ENCODE data around the gene CSRP3.

Gene CSRP3

DNA sequence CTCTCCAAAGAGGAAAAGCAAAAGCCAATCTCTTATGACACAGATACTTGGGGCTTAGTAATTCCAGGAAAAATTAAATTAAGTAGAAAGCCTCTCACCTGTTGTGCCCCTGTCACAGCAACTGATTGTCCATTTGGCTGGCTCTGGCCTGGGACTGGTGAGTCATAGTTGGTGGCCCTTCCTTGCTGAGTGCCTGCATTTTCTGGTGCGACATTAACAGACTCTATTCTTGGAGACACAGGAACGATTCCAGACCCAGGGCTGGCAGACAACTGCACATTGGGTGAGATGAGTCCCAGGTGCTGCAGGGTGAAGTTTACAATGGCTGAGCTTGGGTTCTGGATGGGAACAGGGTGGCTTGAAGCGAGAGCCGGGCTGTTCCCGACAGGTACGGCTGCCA, 23.3 kb upstream of the CSRP3 start:
- DNase-seq: no peak

DNA sequence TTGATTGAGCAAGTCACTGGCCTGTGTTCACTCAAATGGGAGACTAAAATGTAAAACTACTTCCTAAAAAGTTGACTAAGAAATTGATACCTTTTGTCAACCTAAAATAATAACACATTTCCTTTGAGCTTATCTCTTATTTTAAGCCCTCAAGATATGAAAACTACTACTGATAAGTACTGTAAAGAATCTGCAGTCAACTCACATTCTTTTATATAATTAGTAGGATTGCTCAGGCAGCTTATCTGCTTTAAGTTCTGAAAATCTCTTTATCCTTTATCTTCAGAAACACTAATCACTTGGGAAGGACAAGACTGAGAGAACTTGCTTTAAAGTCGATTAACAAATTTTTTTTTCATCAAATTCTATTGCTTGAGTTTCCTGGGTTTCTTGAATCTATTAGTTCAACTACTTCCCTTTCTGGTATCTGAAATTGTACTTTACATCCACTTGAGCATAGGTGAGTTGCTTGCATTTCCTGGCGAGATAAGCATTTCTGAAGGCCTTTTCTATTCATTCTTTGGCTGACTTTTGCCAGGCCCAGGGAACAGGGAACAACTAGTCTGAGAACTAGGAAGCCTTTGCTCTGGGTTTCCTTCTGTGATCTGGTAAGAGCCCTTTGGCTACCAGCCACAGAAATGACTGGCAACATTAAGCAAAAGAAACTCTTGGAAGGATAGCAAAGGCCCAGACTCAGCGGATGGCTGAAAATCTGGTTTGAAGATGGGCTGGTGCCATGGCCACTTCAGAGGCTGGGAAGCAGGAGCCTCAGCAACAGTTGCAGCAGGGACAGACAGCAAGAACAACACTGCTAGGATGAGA, 19.3 kb upstream of the CSRP3 start:
- no peak for DNase-seq

DNA sequence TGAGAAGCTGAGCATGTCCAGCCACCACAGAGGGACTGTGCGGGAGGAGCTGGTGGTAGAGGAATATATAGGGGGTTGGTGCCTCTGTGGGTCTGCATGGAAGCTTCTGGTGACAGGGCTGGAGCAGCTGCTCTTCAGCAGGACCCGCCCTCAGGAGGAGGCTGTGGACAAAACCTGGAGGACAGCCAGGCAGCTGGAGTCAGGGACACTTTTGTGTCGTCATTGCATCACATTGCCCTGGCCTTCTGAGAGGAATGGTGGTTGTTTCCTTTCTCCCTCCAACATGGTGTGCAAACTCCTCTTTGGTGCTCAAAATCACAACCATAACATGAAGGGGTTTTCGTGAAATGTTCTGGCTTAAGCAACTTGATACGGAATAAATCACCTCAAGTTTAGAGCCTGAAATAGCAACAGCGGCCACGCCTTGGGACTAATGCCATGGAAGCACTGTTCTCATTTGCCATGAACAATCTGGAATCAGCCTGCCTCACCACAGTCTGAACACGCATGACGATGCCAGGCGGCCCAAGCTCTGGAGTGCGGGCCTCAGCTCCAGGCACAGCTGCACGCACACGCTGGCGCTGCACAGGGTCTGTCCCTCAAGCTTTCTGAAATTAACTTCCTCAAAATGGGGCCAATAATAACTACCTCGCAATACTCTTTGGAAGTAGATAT, 17.1 kb upstream of the CSRP3 start:
- peak; percentile 79 for DNase-seq

DNA sequence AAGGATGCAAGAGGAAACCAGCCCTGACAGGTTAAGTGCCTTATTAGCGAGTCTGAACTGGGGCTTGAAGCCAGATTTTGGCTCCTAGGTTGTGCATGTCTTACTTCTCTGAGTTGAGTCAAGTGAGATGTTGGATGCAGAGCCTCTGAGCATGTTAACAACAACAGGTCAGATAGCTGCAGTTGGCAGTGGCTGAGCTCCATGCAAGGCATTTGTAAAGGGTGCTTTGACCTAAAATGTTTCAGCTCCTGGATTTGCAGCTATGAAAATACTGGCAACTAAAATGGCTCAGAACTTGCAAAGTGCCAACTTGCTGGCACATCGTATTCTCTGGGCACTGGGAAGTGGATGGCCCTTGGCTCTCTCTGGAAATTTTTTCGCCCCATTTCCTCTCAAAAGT, 16.4 kb upstream of the CSRP3 start:
- no peak for DNase-seq

DNA sequence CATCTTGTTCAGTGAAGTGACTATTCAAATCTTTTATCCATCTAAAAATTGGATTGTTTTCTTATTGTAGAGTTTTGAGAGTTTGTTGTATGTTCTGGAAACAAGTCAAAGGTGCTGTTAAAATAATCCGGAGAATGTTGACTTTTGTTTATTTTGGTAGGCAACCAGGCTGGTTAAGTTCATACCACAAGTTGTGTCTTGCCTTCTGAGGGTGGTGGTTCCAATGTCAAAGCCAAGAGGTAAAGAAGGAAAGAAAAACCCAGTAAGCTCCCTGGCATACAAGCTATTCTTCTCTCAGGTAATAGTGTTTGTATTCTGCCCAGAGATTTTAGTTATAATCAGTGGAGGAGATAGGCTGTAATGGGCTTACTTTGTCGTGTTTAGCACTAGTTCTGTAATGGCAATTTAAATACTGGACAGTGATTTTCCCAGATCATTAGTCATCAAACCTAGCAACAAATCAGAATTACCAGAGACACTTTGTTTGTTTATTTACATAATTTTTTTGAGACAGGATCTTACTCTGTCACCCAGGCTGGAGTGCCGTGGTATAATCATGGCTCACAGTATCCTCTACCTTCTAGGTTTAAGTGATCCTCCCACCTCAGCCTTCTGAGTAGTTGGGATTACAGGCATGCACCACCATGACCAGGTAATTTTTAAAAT, 15.1 kb upstream of the CSRP3 start:
- no peak for DNase-seq

DNA sequence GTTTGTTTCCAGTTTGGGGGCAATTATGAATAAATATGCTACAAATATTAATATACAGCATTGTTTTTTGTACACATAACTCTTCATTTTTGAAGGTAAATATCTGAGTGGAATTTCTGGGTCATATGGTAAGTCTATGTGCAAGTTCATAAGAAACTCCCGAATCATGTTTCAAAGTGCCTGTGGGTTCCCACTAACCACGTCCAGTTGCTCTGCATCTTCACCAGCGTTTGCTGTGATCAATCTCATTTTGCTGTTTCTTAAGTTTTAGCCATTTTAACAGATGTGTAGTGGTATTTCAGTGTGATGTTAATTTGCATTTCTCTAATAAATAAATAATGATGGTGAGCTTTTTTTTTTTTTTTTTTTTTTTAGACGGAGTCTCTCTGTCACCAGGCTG, 14.2 kb upstream of the CSRP3 start:
- DNase-seq: no peak

DNA sequence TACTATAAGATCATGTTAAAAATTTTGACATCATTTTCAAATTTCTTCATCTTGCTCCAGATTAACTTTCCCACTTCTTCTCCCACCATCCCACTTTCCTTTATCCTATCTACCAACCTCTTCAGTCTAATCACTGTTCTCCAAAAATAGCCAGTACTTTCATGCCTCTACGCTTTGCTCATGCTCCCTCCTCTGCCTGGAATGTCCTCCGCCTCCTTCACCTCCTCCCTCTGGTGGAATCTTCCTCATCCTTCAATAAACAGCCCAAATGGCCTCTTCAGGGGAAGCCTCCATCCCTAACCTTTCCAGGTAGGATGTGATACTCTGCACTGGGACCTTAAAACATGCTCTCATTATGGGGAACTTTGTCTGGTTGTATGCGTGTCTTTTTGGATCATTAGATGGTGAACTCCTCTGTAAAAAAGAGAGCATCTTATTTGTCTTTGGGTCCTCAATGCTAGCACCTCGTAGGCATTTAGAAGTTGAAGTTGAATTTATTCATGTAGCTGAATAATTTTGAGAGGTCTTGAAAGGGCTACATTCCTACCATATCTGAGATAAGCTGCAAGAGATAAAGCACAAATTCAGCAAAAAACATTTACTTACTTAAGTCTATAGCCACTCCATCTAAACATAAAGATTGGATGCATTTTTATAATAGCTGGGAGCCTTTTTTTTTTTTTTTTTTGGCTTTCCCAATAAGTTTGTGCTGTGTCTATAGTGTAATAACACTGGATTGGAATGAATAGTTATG, 8.0 kb upstream of the CSRP3 start:
- no peak for DNase-seq

DNA sequence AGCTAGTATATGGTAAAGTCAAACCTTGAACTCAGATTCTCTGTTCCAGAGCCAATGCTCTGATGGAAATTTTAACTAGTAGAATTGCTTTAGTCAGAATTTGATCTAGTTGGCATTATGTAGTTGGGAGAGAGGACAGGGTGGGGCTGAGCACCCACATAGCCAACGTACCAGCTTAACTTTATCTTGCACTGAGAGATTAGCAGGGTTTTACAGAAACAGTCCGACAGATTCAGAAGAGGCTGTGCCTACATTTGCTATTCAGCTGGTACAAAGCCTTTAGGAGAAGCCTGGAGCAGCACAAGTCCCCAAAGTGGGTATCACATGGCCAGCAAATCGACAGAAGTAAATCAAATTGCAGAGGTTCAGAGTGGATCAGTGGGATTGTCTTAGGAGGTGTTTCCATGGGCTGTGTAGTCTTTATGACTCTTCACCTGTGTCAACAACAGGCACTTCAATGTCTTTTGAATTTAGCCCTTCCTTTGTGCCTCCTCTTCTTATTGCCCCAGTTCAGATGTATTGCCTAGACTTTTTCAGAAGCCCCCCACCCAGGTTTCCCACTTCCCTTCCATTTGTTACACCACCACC, 7.3 kb upstream of the CSRP3 start:
- DNase-seq: no peak

DNA sequence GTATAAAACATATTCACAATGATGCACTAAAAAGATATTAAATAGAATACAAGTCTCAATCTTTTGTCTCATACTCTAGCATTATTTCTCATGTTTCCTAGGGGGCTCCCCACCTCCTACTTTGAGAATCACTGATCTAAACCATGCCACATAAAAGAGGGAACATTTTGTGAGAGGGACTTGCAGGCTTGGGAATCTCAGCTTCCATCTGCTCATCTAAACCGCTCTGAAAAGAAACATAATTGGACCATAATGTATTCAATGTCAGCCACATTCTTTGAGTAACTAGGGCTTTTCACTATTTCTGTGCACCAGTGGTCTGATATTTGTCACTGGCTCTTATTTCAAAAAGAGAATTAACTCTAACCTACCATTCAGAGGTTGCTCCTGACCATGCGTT, 6.4 kb upstream of the CSRP3 start:
- DNase-seq: no peak

DNA sequence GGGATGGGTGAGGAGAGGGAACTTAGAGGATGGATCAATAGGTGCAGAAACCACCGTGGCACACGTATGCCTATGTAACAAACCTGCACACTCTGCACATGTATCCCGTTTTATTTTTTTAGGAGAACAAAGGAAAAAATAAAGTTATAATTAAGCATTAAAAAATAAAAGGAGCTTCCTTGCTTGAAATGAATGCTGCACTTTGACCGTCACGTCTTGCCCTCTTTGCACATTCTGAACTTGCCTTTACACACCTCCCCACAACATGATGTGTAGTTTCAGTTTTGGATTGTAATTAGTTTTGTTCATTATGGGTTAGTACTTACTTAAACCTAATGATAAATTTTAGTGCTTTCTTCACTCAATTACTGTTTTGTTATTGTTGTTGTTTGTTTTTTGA, 3.1 kb upstream of the CSRP3 start:
- no peak for DNase-seq

DNA sequence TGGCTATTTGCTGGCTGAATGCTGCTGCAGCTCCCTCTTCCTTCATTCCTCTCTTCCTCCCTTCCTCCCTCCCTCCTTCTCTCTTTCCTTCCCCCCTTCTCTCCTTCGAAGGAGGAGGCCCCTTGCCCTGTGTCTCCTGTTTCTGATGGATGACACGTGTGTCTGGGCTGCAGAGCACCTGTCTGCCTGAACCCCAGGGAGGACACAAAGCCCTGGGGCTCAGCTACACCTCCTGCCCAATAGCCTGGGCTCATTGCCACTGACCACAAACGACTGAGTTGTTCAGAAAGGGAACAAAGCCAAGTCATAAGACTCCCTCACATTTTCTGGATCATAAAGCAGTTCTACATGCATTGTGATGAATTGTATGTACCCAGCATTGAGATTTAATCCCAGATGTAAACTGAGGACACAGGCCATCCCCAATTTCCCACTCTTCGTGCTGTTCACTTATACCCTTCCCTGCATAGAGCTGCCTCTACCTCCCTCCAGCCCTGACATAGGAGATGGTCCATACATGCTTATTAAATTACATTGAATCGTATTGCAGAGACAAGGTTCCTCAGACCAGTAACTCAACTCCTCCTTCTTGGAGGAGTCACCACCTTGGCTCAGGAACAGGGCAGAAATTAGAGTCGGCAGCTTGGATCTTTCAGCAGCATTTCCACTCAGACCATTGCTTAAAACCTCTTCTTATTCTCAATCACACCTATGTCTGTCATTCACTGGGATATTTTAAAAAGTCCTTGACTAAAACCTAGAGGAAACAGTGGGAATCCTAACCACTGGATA, 1.2 kb downstream of the CSRP3 start:
- DNase-seq: peak; percentile 43

DNA sequence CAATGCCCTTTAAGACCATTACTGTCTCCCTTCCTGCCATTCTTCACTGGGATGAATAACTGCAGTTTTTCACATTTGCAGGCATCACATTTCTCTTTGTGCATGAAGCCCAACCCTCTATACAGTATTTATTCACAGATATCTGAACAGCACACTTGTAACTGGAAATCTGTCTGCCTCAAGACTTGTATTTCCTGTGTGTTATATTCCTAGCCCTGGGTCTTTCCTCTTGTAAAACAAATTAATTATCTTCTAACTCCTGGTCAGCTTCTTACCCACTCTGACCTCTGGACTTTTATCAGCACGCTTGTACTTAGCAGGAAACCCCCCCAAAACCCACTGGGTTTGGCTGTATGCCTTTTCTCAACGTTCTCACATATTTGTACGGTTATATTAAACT, 2.0 kb downstream of the CSRP3 start:
- no peak for DNase-seq

DNA sequence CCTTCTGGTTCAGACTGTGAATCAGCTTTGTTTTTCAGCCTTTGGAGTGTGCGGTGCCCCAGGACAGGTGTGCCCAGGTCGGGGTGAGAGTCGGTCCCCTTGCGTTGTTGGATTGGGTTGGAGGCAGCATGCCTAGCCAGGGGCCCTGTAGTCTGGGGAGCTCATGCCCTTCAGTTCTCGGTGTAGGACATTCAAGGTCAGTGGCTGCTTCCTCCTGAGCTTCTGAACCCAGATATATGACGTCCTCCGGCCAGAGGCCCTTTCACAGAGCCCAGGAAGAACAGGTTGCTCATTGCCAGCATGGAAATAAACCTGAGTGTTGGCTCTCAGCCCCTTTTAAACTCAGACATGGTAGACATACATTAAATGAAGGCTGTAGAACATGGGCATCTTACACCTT, 2.7 kb downstream of the CSRP3 start:
- DNase-seq: no peak

DNA sequence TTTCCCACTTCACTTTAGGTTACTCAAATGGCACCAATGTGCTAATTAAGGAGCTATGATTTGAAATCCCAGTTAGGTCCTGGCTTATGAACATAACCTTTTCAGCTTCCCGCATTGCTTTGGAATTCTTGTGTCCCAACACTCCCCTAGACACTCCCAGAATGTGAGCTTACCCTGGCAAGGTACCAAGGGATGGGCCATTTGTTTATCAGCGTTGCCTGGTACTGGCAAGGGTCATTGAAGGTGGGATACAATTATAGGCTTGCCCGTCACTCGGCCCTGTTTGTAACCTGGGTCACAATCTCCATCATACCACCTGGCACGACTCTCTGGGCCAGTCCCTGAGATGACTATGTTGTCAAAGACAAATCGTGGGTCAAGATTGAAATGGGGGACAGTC, 5.4 kb downstream of the CSRP3 start:
- DNase-seq: peak; percentile 38

DNA sequence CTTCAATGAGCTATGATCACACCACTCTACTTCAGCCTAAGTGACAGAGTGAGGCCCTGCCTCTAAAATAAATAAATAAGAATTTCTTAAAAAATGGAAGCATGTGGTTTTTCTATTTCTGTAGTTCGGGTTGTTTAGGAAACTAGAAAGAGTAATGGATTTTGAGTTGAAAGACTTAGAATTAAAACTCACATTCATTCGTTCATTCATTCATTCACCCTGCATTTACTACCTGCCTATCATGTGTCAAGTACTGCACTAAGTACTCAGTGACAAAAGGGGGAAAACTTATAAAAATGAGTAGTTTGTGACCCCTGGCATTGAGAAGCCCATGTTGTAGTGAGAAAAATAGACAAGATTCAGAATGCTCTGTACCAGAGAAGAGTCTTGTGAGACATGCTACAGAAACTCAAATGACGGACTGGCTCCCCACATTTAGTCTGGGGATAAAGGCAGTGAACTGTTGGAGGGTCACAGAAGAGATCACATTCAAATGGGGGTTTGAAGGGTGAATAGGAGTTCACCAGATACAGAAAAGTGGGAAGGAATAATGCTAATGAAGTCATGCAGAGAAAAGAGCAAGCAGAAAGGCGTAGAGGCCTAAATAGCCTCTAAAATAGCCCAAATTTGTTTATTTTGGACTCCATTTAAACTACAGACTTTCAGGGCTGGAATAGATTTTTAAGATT, 7.0 kb downstream of the CSRP3 start:
- DNase-seq: no peak

DNA sequence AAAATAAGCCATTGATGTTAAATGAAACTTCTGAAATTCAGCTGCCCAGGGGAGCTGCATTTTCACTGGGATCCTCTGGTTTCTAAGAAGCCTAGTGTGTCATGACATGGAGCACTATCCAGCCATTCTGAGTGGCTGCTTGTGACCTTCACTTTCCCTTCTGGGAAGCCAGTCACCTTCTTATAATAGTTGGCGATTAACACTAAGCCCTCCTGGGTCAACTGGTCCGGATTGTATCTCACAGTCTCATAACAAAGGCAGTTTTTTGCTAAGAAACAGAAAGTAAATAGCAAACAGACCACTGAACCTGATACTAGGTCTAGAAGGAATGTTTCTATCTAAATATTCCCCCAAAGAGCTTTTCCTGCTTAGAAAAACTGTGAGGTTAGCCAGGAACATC, 7.9 kb downstream of the CSRP3 start:
- no peak for DNase-seq

DNA sequence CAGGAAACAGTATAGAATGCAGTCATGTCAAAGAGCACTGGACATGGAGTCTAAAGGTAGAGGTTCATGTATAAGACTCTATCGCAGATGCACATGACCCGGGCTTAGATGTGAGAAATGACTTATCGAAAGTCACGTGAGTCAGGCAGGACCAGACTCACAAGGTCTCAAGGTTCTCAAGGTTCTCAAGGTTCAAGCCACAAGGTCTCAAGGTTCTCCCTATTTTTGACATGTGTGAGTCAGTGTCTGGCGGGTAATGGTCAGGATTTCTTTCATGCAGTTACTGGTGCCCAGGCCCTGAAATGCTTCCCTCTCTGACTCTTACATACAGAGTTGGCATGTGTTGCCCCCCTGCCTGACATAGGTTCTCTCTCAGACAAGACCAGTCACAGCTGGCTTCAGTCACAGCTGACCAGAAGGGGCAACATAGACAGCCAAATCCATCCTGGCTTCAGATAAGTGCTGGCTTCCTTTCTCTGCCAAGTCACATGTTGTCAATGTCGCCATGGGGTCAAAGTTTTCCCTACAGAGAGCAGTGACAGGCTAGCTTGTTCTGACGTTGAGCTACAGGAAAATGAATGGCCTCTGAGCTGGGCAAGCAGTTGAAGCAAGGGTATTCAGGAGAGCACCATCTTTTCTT, 10.1 kb downstream of the CSRP3 start:
- DNase-seq: peak; percentile 22

DNA sequence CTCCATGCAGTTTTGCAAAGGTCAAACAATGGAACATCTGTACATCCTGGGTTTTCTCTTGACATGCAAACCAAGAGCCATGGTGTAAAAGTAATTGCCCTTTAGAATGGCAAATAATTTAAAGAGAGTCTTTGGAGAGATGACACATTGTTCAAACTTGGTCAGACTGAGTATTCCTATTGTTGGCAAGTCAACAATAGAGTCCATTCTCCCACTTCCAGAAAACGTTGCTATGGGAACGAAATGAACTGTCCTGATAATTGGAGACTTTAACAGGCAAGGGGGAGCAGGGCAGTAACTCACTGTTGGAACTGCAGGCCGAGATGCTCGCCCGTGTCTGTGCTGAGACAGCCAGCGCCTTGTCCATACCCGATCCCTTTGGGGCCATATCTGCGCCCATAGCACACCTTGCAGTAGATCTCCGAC, 13.9 kb downstream of the CSRP3 start:
- no peak for DNase-seq

DNA sequence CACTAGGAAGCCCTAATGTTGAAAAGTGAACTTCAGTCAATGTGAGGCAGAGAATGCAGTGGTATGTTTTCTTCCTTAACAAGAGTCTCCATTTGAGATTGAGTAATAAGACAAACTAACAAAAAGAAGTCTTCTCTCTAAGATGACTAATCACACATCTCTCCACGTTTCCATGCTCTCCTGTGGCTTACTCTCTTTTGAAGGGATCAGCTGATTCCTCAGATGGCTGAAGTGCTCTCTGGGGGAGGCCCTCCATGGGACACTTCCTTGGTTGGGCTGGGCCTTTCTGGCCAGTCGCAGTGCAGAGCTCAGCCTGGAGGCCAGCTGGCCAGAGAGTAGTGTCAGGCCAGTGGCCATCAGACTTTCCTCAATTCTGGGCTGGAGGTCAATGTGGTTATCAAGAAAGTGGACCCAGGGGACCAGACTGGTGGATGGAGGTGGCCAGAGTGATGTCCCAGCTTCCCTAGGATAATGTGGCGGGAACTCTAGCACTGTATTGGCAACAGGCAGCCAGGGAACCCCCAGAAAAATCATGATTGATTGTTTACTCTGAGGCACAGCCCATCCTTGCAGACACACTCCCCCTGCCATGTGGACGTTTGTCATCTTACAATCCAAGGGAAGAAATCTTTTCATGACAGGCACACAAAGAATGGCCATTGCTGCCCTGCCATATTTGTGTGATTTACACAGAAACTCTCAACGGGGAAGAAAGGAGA, 14.5 kb downstream of the CSRP3 start:
- DNase-seq: no peak

DNA sequence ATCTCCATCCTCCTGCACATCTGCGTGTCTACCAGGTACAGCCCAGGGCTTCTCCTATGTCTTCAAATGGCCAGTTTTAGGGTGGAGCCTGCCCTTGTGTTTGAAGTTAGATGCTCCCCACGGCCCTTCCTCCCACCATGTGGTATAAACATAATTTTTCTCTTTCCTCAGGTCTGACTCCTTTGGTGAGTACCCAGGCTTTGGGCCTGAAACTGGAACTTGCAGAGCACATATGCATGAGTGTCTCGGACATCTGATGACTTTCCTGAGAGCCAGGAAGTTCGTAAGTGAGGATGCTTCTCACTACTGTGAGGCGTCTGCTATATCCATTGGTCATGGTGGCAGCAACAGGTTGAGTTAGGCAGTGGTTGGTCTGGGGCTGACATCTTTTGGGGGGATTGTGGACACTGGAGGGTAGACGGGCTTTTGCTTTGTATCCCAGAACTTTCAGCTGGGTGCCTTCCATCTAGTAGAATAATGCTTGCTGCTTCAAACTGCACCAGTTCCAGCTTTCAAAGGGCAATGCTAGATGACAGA, 16.2 kb downstream of the CSRP3 start:
- no peak for DNase-seq
